EH (cell line): ENCODE data around the gene TUFM.
"Not testable (repeated sequence)": the region's sequence is repeated elsewhere in the genome, so short reads cannot be mapped to it uniquely, and the experiment has no call there.

Experiments used
- DNase-seq: peaks from one replicate; pipeline ENCODE4 v3.0.0-alpha.2; 2015; ENCODE audit warnings: low read depth

The TUFM gene

DNA sequence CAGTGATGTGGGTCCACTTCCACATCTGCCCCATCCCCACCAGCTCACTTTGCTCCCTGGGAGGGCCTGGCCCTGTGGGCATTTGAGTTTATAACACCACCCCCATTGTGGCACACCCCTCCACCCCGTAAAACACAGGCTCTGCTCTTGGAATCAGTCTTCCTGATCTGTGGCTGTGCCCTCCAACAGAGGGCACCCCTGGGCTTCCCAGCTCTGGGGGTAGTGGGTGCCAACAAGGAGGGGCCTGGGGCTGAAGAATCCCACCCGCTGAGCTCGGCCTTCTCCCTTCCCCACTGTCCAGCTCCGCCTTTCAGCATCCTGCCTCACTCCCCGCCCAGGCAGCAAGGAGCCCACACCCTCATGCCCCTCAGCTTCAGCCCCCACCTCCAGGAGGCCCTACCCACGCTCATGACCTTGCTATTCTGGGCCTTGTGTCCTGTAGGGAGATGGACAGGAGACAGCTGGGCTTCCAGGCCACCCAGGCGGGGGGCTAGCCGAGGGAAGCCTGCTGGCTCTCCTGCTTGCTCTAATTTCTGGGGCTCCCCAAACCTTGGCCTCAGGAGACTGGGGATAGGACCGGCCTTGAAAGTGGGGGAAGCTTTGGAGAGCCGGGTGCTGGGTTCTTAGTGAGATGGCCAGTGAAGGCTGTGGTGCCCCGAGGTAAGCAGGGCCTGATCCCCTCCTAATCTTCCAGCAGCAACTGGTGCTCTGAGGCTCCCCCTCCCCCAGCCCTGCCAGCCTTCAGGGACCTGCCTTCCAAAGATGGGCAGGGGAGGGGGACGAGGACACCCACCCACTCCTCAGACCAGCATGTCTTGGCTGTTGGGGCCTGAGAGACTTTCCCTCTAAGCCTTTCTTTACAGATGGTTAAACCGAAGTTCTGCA lies 29.2 kb upstream of the TUFM start:
- no peak for DNase-seq

GRCh38 chr16:28874406-28874805 lies 28.3 kb upstream of the TUFM start:
- DNase-seq: no peak

GRCh38 chr16:28873543-28874201 lies 27.5 kb upstream of the TUFM start:
- peak; percentile 22 for DNase-seq

DNA sequence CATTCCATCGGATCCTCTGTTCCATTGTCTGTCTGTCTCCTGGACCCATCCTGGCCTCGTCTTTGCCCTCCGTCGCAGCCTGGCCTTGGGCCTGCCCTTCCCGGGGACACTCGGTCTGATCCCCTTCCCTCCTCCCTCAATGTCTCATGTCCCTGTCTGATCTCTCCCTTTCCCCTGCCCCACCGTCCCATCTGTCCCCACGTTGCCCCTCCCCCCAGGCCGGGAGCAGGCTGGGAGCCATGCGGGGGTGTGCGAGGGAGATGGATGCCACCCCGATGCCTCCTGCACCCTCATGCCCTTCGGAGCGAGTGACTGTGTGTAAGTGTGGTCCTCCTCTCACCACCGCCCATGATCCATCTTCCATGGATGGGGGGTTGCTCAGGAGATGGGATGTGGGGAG lies 26.8 kb upstream of the TUFM start:
- no peak for DNase-seq

GRCh38 chr16:28869201-28869600 lies 23.1 kb upstream of the TUFM start:
- no peak for DNase-seq

DNA sequence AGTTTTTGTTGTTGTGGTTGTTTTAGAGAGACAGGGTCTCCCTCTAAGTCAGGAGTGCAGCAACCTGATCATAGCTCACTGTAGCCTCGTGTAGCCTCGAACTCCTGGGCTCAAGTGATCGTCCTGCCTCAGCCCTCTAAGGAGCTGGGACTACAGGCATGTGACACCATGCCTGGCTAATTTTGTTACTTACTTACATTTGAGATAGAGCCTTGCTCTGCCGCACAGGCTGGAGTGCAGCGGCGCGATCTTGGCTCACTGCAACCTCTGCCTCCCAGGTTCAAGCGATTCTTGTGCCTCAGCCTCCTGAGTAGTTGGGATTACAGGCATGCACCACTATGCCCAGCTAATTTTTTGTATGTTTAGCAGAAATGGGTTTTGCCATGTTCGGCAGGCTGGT lies 21.5 kb upstream of the TUFM start:
- not testable (repeated sequence) for DNase-seq

GRCh38 chr16:28867241-28867640 lies 21.1 kb upstream of the TUFM start:
- no peak for DNase-seq

GRCh38 chr16:28866454-28866804 lies 20.3 kb upstream of the TUFM start:
- no peak for DNase-seq

DNA sequence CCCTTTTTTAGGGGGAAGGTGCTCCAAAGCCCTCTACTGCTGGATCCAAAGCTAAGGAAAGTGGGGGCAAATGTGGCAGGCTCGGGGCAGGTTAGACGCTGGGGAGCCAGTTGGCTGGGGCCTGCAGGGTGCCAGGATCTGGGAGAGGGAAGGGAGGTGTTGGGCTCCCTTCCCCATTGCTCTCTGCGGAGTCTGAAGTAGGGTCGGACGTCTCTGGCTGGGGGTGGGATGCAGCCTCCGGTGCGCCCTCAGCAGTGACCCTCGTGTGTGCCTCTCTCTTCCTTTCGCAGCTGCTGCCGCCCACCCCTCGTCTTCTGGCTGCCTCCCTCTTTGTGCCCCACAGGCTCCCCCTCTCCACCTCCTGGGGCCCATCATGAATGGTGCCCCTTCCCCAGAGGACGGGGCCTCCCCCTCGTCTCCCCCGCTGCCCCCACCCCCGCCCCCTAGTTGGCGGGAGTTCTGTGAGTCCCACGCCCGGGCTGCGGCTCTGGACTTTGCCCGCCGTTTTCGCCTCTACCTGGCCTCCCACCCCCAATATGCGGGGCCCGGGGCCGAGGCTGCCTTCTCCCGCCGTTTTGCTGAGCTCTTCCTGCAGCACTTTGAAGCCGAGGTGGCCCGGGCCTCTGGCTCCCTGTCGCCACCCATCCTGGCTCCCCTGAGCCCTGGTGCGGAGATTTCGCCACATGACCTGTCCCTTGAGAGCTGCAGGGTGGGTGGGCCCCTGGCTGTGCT lies 19.7 kb upstream of the TUFM start:
- no peak for DNase-seq

DNA sequence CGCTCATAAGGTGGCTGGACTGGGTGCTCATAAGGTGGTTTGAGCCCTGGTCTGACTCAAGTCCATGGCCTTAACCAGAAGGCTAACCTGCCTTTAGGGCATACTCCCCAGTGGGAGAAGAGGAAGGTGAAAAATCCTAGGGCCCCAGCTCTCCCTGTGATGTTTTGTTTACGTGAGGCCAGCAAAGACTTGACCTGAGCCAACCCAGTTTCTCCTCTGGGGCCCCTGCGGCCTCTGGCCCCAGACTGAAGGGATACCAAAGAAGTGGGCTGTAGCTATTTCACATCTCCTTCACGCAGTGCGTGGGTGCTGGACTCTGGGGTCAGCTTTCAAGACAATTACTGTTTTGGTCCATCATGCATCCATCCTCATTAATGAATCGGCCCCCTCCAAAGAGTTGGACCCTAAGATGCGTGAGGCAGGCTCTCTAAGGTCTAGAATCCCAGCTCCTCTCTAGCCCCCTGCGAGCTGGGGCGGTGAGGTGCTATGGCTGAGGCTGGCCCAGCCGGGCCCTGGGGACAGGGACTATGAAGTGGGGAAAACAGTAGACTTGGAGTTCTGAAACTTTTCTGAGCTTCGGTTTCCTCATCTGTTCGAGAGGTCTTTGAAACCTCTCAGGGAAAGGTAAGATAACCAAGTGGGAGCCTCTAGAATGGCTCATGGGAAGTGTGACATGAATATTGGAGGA lies 19.0 kb upstream of the TUFM start:
- no peak for DNase-seq

DNA sequence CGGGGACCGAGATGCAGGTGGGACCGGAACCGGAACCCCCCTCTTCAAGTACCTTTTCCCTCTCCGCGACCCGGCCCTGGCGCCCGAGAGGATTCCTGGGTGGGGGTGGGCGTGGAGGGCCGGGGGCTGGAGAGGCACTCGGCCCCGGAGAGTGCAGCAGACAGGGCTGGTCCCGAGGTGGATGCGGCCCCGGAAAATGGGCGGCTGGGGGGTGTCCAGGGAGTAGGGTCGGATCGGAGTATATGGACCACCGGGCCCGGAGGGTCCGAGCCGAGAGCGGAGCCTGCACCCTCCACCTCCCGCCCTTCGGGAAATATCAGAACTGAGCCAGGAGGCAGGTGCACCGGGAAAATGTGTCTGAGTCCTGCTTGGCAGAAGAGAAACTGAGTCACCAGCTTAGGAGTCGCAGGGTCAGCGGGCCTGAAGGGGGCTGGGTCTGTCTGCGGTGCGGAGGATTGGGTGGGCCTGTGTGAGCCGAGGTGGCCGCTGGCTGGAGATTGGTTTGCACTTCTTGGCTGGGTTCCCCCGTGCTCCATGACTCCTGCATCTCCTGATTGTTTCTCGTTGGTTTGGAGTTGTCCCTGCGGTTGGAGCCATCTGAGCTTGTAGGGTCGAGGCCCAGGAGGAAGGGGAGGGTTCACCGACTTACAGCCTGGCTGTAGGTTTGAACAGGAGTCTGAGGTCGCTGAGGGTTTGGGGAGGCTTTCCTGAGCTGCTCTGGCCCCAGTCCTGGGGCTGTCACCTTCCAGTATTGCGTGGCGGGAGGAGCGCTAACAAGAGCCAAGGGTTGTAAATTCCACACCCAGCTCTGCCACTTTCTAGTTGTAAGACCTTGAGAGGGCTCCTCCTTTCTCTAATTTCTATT lies 18.0 kb upstream of the TUFM start:
- DNase-seq: peak; percentile 59

DNA sequence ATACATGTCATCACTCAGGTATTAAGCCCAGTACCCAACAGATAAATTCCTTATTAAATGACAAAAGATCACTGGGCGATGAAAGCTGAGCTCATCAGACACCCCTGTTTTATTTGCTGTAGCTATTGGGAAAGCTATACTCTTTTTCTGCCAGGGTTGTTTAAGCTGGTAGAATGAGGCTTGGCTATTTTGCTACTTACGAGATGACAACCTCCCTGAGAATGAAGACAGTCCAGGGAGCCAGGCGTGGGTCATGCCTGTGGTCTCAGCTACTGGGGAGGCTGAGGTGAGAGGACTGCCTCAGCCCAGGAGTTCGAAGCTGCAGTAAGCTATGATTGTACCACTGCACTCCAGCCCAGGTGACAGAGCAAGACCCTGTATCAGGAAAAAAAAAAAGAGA lies 13.2 kb upstream of the TUFM start:
- DNase-seq: no peak

GRCh38 chr16:28858421-28858820 lies 12.3 kb upstream of the TUFM start:
- DNase-seq: peak; percentile 38

- DNase-seq: peak; percentile 35
These were observed 755 bp upstream of the TUFM start for GRCh38 chr16:28846933-28847273.

GRCh38 chr16:28845761-28846079 lies 428 bp downstream of the TUFM start:
- no peak for DNase-seq

GRCh38 chr16:28845293-28845692 lies 855 bp downstream of the TUFM start:
- peak; percentile 48 for DNase-seq

GRCh38 chr16:28844226-28844885 lies 1.8 kb downstream of the TUFM start:
- no peak for DNase-seq

GRCh38 chr16:28843766-28844165 lies 2.4 kb downstream of the TUFM start:
- DNase-seq: no peak

DNA sequence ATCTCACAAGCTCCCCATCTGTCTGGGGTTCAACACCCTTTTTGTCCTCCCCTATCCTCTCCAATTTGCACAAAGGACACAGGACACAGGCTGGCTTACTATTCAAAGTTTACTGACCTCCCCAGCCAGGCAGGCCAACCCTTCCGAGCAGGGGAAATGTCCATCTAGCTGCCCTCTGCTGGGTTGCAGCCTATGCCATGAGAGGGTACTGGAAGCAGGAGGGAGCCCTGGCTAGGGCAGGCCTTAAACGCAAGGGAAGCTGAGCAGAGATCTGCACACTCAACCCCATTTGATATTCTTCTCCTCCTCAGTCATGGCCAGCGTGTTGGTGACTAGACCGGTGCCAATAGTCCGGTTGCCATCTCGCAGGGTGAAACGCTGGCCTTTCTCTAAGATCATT lies 3.5 kb downstream of the TUFM start:
- DNase-seq: no peak

DNA sequence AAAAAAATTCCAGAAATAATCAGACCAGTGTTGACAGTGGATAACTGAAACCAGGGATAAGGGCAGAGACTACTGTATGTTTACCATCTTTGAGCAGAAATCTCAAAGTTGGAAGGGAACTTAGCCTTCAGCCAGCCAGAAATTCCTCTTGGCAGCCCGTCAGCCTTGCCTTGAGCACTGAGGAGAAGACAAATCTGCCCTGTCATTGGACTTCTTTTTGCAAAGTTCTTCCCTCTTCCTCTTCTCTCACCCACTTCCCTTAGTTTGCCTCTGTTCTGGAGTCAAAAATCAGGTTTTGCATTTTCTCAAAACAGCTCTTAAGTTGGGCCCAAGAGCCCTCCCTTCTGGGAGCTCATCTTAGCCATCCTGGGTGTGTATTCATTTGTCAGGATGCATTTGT lies 6.2 kb downstream of the TUFM start:
- DNase-seq: no peak

- no peak for DNase-seq
These were observed 7.0 kb downstream of the TUFM start for GRCh38 chr16:28839004-28839639.
